ENCODE data around the gene PXT1.
A peak's percentile ranks its signal among the peaks of the same experiment; 100 is the strongest.

PXT1 gene

DNA sequence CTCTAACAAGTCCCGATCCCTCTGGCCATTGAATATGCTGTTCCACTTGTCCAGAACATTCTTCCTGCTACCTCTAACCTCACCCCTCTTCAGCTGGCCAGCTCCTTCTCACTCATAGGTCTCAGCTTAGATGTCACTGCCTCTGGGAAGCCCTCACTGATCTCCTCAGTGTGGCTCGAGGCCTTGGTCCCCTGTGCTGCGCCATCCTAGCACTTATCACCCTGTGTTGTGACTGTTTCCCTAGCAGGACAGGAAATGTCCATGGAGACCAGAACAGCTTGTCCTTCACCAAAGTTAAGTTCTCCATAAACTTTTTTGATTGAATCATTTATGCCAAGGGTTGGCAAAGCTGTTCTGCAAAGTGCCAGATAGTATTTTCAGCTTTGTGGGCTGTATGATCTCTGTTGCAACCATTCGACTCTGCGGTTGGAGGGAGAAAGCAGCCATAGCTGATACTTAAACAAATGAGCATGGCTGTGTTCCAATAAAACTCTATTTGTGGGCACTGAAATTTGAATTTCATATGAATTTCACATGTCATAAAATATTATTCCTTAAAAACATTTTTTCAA is 99.5 kb downstream of the PXT1 start:
- DNase-seq: no peak

- DNase-seq: peak; percentile 33 to 48
These were observed 101.8 kb downstream of the PXT1 start for GRCh38 chr6:36340618-36341454.

Measured in SHP77 (cell line).